ENCODE measurements around the gene RPL38.
"Not testable (repeated sequence)": the region's sequence is repeated elsewhere in the genome, so short reads cannot be mapped to it uniquely, and the experiment has no call there.

RPL38 gene

GRCh38 chr17:74183411-74183810 lies 20.1 kb upstream of the RPL38 start:
- DNase-seq (ENCODE audit: low read depth) = no peak

DNA sequence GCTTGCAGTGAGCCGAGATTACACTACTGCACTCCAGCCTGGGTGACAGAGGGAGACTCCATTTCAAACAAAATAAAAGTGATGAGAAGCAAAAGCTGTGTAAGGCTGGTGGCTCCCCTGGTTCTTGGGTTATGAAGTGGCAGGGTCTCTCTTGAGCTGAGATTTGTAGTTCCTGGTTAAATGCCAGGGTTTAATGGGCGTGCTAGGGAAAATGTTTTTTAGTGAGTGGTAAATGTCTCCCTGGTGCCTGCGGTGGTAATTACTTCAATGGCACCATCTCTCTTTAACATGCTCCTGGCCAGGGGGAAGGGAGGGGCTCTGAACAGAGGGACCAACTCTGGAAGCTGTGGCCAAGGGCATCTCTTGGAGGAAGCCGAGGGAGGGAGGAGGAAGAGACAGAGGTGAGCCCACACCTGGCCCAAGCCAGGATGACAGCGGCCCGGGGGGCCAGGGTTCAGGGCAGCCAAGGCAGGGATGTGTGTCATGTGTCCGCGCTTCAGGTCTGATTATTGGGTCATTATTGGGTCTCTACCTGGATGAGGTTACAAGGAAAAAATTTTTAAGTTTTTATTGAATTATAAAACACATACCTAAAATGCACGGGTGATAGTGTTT lies 17.8 kb upstream of the RPL38 start:
- DNase-seq (ENCODE audit: low read depth) = no peak

DNA sequence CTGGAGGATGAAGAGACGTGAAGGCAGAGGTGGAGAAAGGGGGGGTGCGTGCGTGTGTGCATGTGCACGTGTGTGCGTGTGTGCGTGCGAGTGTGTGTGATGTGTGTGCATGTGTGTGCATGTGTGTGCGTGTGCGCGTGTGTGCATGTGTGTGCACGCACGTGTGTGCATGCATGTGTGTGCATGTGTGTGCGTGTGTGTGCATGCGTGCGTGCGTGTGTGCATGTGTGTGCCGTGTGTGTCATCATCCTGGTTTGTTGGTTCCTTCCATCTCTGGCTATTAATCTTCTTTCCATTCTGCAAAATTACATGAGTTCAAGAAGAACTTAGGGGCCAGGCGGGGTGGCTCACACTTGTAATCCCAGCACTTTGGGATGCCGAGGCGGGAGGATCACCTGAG lies 17.0 kb upstream of the RPL38 start:
- no peak for DNase-seq (ENCODE audit: low read depth)

DNA sequence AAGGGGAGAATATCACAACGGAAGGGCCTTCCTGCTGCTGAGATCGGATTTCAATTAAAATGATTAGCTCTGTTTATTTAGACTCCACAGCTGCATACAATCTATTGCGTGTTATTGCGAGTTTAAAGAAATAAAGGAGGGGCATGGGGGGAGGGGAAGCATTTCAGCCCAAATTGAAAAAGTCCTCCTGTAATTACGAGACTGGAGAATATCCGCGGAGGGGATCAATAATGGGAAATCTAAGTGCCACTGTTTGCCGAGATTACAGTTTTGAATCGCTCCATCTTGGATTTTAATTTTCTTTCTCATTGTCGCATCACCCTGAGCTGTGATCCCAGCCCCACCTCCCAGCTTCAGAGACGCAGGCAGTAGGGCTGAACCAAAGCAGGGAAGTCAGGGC lies 15.7 kb upstream of the RPL38 start:
- DNase-seq (ENCODE audit: low read depth) = no peak

DNA sequence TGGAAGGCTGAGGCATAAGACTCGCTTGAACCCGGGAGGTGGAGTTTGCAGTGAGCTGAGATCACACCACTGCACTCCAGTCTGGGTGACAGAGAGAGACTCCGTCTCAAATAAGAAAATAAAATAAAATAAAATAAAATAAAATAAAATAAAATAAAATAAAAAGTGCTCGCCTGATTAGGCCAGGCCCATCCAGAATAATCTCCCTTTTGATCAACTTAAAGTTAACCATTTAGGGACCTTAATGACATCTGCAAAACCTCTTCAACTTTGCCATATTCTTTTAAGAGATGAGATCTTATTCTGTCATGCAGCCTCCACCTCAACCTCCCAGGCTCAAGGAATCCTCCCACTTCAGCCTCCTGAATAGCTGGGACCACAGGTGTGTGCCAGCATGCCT lies 14.8 kb upstream of the RPL38 start:
- DNase-seq (ENCODE audit: low read depth) = not testable (repeated sequence)

DNA sequence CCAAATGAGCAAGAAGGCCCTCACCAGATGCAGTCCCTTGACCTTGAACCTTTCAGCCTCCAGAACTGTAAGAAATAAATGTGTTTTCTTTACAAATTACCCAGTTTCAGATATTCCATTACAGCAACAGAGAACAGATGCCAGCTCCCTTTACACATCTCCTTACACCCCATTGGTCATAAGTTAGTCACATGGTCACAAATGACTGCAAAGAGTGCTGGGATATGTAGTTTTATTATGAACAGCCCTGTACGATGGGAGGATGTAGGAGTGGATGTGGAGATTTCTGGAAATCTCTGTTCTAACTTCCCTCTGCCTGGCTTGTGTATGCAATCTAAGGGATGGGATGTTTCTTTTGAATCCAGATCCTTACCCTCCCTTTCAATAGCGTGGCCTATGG lies 13.3 kb upstream of the RPL38 start:
- peak; percentile 64 for DNase-seq (ENCODE audit: low read depth)

DNA sequence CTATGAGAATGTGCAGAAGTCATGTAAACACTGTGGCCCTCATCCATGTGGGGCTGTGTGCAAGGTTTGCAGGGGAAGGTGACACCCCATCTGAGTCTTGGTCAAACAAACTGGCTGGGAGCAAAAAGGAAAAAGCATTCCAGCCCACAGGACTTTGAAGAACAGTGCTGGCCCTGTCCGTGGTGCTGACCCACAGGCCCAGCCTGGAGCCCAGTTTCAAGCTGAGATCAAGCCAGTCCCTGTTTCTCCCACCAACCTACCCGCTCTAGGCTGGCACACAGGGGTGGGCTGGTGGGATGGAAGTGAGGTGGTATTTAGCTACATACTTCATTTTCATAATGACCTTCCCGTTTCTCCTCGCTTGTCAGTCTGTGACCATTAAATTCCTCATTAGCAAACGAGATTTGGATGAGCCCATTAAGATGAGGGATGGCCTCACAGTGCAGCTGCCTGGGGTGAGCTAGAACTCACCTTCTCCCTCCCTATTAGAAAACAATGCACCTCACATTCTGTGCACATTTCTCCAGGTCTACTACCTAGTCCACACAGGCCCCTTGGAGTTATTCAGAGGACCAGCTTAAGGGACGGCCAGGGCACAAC lies 12.6 kb upstream of the RPL38 start:
- DNase-seq (ENCODE audit: low read depth) = no peak

GRCh38 chr17:74192950-74193781 lies 10.3 kb upstream of the RPL38 start:
- DNase-seq (ENCODE audit: low read depth) = no peak

DNA sequence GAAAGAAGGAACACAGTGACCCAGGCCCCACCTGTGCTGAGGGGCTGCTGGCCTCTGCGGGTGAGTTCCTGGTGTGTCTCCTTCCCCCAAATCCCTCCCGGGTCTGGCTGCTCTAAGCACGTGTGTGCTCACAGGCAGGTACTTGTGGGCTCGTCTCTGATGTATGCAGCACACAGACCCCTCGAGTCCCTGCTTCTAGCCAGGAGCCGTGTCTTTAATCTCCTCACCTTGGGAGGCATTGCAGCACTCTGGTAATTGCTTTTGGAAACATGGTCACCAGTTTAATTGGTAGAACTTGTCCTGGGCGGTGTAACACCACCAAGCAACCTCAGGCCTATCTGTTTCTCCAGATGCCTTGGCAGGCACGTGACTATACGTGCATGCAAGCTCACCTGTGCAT lies 8.8 kb upstream of the RPL38 start:
- DNase-seq (ENCODE audit: low read depth) = no peak

DNA sequence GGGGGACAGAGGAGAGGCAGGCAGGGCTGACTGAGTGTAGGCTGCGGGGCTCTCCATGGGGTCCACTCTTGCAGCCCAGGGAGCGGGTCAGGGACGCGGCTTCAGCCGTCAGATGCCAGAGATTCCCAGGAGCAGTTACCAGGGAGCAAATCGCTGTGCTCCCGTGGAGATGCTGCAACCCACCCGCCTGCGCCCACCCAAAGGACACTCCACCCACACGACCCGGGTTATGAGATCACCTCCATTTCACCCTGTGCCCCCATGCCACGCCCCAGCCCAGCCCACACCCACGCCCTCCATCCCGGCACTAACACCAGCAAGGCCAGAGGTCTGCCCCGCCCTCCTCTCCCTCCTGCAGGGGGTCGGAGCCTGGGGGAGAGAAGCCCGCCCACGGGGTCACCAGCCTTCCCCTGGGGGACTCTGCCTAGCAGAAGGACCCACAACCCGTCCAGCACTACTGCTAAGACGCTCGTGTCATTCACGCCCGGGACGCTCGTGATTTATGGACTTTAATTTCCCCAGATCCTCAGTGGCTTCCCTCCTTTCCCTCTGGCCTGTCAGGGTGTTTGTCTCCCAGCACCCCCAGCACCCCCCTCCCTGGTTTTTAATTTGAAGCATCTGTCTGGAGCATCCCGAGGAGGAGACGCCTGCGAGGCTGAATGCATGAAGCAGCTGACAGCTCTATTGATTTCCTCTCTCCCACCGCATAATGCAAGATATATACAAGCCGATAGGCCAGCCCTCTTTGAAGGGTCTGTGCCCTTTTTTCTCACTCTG lies 6.7 kb upstream of the RPL38 start:
- no peak for DNase-seq (ENCODE audit: low read depth)

- no peak for DNase-seq (ENCODE audit: low read depth)
Observed at GRCh38 chr17:74197801-74198200, 5.7 kb upstream of the RPL38 start.

DNA sequence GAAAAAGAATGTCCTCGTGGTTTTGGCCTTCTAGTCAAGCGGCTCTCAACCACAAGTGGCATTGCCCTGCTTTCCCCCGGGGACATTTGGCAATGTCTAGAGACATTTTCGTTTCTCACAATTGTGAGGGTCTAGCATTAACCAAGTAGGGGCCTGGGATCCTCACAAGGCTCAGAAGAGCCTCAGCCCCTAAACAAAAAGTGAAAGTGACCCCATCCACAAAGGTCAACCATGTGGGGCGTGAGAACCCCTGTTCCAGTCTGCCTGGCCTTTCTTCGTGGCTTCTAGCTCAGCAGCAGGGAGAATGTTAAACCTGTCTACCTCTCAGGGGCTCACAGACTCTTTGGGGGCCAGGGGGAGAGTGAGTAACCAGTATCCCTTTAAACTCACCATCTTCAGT lies 4.8 kb upstream of the RPL38 start:
- DNase-seq (ENCODE audit: low read depth) = no peak

GRCh38 chr17:74199306-74200092 lies 4.0 kb upstream of the RPL38 start:
- DNase-seq (ENCODE audit: low read depth) = peak; percentile 71

GRCh38 chr17:74200112-74200511 lies 3.4 kb upstream of the RPL38 start:
- no peak for DNase-seq (ENCODE audit: low read depth)

- DNase-seq (ENCODE audit: low read depth) = peak; percentile 39
Observed at GRCh38 chr17:74201250-74201649, 2.2 kb upstream of the RPL38 start.

GRCh38 chr17:74201948-74202347 lies 1.5 kb upstream of the RPL38 start:
- DNase-seq (ENCODE audit: low read depth) = no peak

DNA sequence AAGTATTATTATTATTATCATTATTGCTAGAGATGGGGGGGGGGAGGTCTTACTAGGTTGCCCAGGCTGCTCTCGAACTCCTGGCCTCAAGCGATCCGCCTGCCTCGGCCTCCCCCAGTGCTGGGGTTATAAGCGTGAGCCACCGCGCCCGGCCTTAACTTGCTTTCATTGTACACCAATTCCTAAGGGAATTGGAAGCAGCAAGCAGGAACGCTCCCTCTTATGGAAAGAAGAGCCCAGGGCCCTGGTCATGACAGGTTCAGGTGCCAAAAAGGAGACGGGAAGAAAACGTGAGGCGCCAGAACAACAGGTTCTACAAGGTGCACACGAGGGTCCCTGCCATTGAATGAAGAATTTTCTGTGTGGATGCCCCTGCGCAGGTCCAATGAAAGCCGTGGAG lies 540 bp upstream of the RPL38 start:
- no peak for DNase-seq (ENCODE audit: low read depth)

DNA sequence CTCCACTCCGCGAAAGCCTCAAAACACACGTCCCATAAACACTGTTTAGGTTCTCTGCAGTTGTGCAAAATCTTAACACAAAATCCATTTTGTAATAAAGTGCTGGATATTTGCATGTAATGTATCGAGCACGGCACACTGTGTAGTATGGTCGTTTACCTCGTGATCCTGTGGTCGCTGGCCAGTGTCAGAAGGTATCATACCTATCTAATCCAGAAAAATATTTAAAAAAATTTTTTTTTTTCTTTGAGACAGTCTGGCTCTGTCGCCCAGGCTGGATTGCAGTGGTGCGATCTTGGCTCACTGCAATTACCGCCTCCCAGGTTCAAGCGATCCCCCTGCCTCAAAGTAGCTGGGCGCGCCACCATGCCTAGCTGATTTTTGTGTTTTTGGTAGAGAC lies 996 bp downstream of the RPL38 start:
- DNase-seq (ENCODE audit: low read depth) = no peak

DNA sequence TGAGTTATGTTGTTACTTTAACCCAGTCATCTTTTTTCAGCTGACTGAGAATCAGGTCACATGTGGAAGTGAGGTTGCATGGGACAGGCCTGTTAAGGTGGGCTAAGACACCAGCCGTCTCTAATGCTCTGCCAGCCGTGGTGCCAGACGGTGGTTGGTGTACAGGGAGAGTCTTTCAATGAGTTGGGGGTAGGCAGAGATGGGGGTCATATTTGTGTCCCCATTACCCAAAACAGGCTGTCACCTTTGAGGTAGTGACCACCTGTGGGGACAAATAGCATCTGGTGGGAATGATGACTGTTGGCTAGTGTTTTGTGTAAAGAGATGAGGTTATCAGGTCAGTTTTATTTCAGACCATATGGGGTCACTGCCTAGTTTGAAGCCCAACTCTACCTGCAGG lies 1.8 kb downstream of the RPL38 start:
- no peak for DNase-seq (ENCODE audit: low read depth)

DNA sequence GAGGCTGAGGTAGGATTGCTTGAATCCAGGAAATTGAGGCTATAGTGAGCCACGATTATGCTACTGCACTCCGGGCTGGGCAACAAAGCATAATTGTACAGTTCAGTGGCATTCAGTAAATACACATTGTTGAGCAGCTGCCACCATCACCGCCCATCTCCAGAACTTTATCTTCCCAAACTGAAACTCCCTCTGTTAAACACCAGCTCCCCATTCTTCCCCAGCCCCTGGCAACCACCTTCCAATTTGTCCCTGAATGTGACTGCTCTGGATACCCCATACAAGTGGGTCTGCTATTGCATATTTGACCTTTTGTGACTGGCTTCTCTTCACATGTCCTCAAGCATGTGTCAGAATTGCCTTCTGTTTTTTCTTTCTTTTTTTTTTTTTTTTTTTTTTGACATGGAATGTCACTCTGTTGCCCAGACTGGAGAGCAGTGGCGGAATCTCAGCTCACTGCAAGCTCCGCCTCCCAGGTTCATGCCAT lies 2.9 kb downstream of the RPL38 start:
- peak; percentile 38 for DNase-seq (ENCODE audit: low read depth)
